Lower leg skin (tissue), 4 donors: ENCODE data around the gene EDRF1. TPM values are rescaled to one million over a fixed set of nuclear protein-coding genes. Genes with fewer than 3 reads are reported as not detected.

ENCODE experiments used
- DNase-seq, 2 donors: peaks; one replicate each; pipeline ENCODE4 v3.0.0-alpha.2; 2019; ENCODE audit warnings: low spot score in 2 of 2
- H3K4me3 ChIP-seq: fragments of 200-600 bp; sonication (generic); 2 replicates; pipeline ENCODE4 v1.5.1; 2017; ENCODE audit warnings: mild to moderate bottlenecking, low read depth; ENCODE audit not compliant: poor library complexity, severe bottlenecking
- CTCF ChIP-seq, 3 donors: fragments of 450-650 bp; IDR thresholded peaks; one replicate each; pipeline ENCODE4 v1.5.1; 2016; ENCODE audit warnings: antibody characterized with exemption in 3 of 3, mild to moderate bottlenecking in 3 of 3, moderate library complexity in 2 of 3
- POLR2A ChIP-seq, 2 donors: fragments of 450-650 bp; IDR thresholded peaks; one replicate each; pipeline ENCODE4 v1.6.1; 2016 to 2017; ENCODE audit warnings: antibody characterized with exemption in 2 of 2, mild to moderate bottlenecking in 1 of 2, moderate library complexity in 1 of 2
- WGBS, 2 donors: methylation state at CpG; one replicate each; pipeline ENCODE4 v1.1.5; 2018; 5-methylcytosine and 5-hydroxymethylcytosine counted together
- intact Hi-C: fragments of 100-400 bp; cut with DNase I; formaldehyde crosslinking; loops from one replicate; pipeline ENCODE4 v1.15.0; 2023; ENCODE audit warnings: low total_unique reads
- total RNA-seq, 4 donors: library from RNA; depleted of rRNA; stranded (reverse); fragments of >200 nt; gene quantifications; one replicate each; pipeline ENCODE4 v1.1.0, GENCODE V29; 2016

EDRF1 gene
- total RNA-seq, 4 donors from 2014 or later: 12.8 to 20.8 (median 19.3) TPM

GRCh38 chr10:125777806-125778205, 58.3 kb downstream of the EDRF1 start:
- no peak overlapping the region for H3K4me3 ChIP-seq
- intact Hi-C loops: no loop called here
- no peak for DNase-seq
- no peak for TF ChIP-seq CTCF (IDR thresholded peaks at IDR 0.05)
- no peak for TF ChIP-seq POLR2A (IDR thresholded peaks at IDR 0.05)
- 94 to 95% methylated on average over 9 of the region's 9 CpGs for WGBS, 2 donors

GRCh38 chr10:125778556-125778955, 59.0 kb downstream of the EDRF1 start:
- no peak overlapping the region for H3K4me3 ChIP-seq
- intact Hi-C loops: no loop called here
- WGBS, 2 donors: 51 to 79% methylated on average over 5 of the region's 5 CpGs
- TF ChIP-seq CTCF (IDR thresholded peaks at IDR 0.05): no peak
- no peak for DNase-seq

GRCh38 chr10:125779403-125780327, 60.2 kb downstream of the EDRF1 start:
- no peak overlapping the region for H3K4me3 ChIP-seq
- 81 to 82% methylated on average over 10 of the region's 10 CpGs for WGBS, 2 donors
- DNase-seq: peak in 1 of 2 donors; percentile 37
- intact Hi-C loops: no loop called here
- TF ChIP-seq CTCF (IDR thresholded peaks at IDR 0.05): no peak
- no peak for TF ChIP-seq POLR2A (IDR thresholded peaks at IDR 0.05)

- TF ChIP-seq CTCF (IDR thresholded peaks at IDR 0.05) (no peak), POLR2A (IDR thresholded peaks at IDR 0.05) (no peak)
- intact Hi-C loops: no loop called here
- 92 to 97% methylated on average over 8 of the region's 8 CpGs for WGBS, 2 donors
- peak in 1 of 2 donors; percentile 40 for DNase-seq
- no peak overlapping the region for H3K4me3 ChIP-seq
Measured at GRCh38 chr10:125781374-125781773, 61.9 kb downstream of the EDRF1 start.

- TF ChIP-seq CTCF (IDR thresholded peaks at IDR 0.05) (no peak), POLR2A (IDR thresholded peaks at IDR 0.05) (no peak)
- WGBS, 2 donors: 93% methylated on average over 11 of the region's 11 CpGs
- DNase-seq: no peak
- no peak overlapping the region for H3K4me3 ChIP-seq
- intact Hi-C loops: no loop called here
Measured at GRCh38 chr10:125782054-125782453, 62.5 kb downstream of the EDRF1 start.
